K562 (cell line): Measurements from ENCODE around the gene KPNA1. TPM values are rescaled to one million over a fixed set of nuclear protein-coding genes. Genes with fewer than 3 reads are reported as not detected.

Experiments used
- CBFB ChIP-seq: sonication (generic); formaldehyde crosslinking; IDR thresholded peaks from 2 replicates; pipeline ENCODE4 v1.4.0; 2020; ENCODE audit warnings: mild to moderate bottlenecking, missing genetic modification reagents
- CBX2 ChIP-seq: fragments of 200-600 bp; sonication (generic); IDR thresholded peaks from one replicate; pipeline ENCODE4 v1.6.1; 2012; ENCODE audit warnings: mild to moderate bottlenecking, low read length, inconsistent platforms; ENCODE audit not compliant: insufficient read depth, poor library complexity, severe bottlenecking
- CEBPG ChIP-seq, 3 experiments: fragments of 200-800 bp in 1 of 3; sonication (Bioruptor generic) in 1 of 3; sonication (generic) in 1 of 3; formaldehyde crosslinking in 1 of 3; IDR thresholded peaks in 2 of 3; conservative IDR thresholded peaks in 1 of 3; 2 replicates each; pipeline versions ENCODE4 v1.6.1 to v1.8.0; 2016 to 2022; ENCODE audit warnings: missing compliant biosample characterization in 2 of 3, missing genetic modification characterization in 2 of 3, mild to moderate bottlenecking in 1 of 3, missing genetic modification reagents in 1 of 3
- CSDE1 ChIP-seq, 2 experiments: fragments of 450-650 bp; IDR thresholded peaks; 2 replicates each; pipeline ENCODE4 v1.6.1; 2016; ENCODE audit warnings: mild to moderate bottlenecking in 1 of 2
- ESRRA ChIP-seq: fragments of 450-650 bp; IDR thresholded peaks from 2 replicates; pipeline ENCODE4 v1.6.1; 2014; ENCODE audit warnings: low read depth, mild to moderate bottlenecking, moderate library complexity, borderline replicate concordance
- ETV6 ChIP-seq, 3 experiments: fragments of 150-350 bp in 1 of 3; sonication (generic) in 1 of 3; formaldehyde crosslinking in 1 of 3; IDR thresholded peaks; 2 replicates each; pipeline versions ENCODE4 v1.6.1 to v1.8.0; 2014 to 2022; ENCODE audit warnings: borderline replicate concordance in 2 of 3, low read depth in 2 of 3, antibody characterized with exemption in 1 of 3, low read length in 1 of 3, mild to moderate bottlenecking in 1 of 3, missing genetic modification reagents in 1 of 3
- HDAC1 ChIP-seq, 2 experiments: fragments of 450-650 bp; IDR thresholded peaks; 2 replicates each; pipeline ENCODE4 v1.6.1; 2016 to 2017; ENCODE audit warnings: inconsistent platforms in 1 of 2, mild to moderate bottlenecking in 1 of 2, moderate library complexity in 1 of 2
- HNRNPLL ChIP-seq: fragments of 200-400 bp; formaldehyde crosslinking; IDR thresholded peaks from 2 replicates; pipeline ENCODE4 v1.6.1; 2017; ENCODE audit warnings: low read length, low read depth, mild to moderate bottlenecking; ENCODE audit not compliant: poor library complexity, severe bottlenecking
- IFI16 ChIP-seq: fragments of 250-450 bp; sonication (Bioruptor Pico); IDR thresholded peaks from 2 replicates; pipeline ENCODE4 v2.1.2; 2022; ENCODE audit warnings: mild to moderate bottlenecking, inconsistent platforms
- KDM5B ChIP-seq: fragments of 200-600 bp; sonication (generic); IDR thresholded peaks from 2 replicates; pipeline ENCODE4 v1.6.1; 2012; ENCODE audit warnings: low read depth, mild to moderate bottlenecking, moderate library complexity, low read length, control low read depth, inconsistent platforms; ENCODE audit not compliant: insufficient replicate concordance
- PHF8 ChIP-seq: fragments of 200-600 bp; sonication (generic); IDR thresholded peaks from 2 replicates; pipeline ENCODE4 v1.6.1; 2012; ENCODE audit warnings: mixed run types, mild to moderate bottlenecking, inconsistent platforms, low read length, moderate library complexity, borderline replicate concordance
- POU5F1 ChIP-seq: fragments of 150-350 bp; IDR thresholded peaks from 2 replicates; pipeline ENCODE4 v1.6.1; 2014; ENCODE audit warnings: borderline replicate concordance, low read length, low read depth, mild to moderate bottlenecking; ENCODE audit not compliant: partially characterized antibody
- RBM25 ChIP-seq: fragments of 200-400 bp; formaldehyde crosslinking; IDR thresholded peaks from 2 replicates; pipeline ENCODE4 v1.6.1; 2018; ENCODE audit warnings: low read length, low read depth, moderate library complexity; ENCODE audit not compliant: severe bottlenecking
- SETDB1 ChIP-seq: IDR thresholded peaks from one replicate; pipeline ENCODE4 v1.6.1; 2012; ENCODE audit warnings: low read length, control low read depth, inconsistent platforms
- TEAD1 ChIP-seq, 2 experiments: fragments of 450-650 bp in 1 of 2; sonication (generic) in 1 of 2; formaldehyde crosslinking; IDR thresholded peaks; 2 replicates each; pipeline versions ENCODE4 v1.4.0 to v1.8.0; 2020 to 2022; ENCODE audit warnings: mild to moderate bottlenecking in 2 of 2, missing genetic modification reagents in 1 of 2
- YY1 ChIP-seq, 3 experiments: IDR thresholded peaks; 2 replicates each; pipeline ENCODE4 v1.6.1; 2011; ENCODE audit warnings: low read length in 2 of 3, mild to moderate bottlenecking in 2 of 3, moderate library complexity in 2 of 3, borderline replicate concordance in 1 of 3, control low read depth in 1 of 3, low read depth in 1 of 3; ENCODE audit not compliant: insufficient read depth in 3 of 3, insufficient replicate concordance in 2 of 3, control insufficient read depth in 1 of 3, insufficient read length in 1 of 3; ENCODE audit errors: extremely low read depth in 1 of 3
- ZNF24 ChIP-seq: fragments of 450-650 bp; IDR thresholded peaks from 2 replicates; pipeline ENCODE4 v1.6.1; 2016
- ZNF324 ChIP-seq: fragments of 250-450 bp; sonication (Bioruptor Pico); IDR thresholded peaks from 2 replicates; pipeline ENCODE4 v1.4.0; 2020; ENCODE audit warnings: mild to moderate bottlenecking
- ZNF561 ChIP-seq: fragments of 450-650 bp; formaldehyde crosslinking; conservative IDR thresholded peaks from 2 replicates; pipeline ENCODE4 v1.4.0; 2020; ENCODE audit warnings: mild to moderate bottlenecking, moderate library complexity
- ZNF764 ChIP-seq: fragments of 250-450 bp; sonication (Bioruptor Pico); IDR thresholded peaks from 2 replicates; pipeline ENCODE4 v1.4.0; 2020; ENCODE audit warnings: low read depth, mild to moderate bottlenecking, moderate library complexity
- polyA plus RNA-seq, 8 experiments: library from polyadenylated mRNA; depleted of rRNA in 4 of 8; stranded (reverse) in 5 of 8; unstranded in 3 of 8; fragments of >200 nt; fragmentation: Nextera tagmentation in 2 of 8; fragmentation: Illumina TruSeq in 1 of 8; extraction: Ambion mirVana in 2 of 8; extraction: Trizol in 1 of 8; gene quantifications; 2 replicates each; pipeline versions ENCODE4 v1.2.1 to v1.2.3, GENCODE V29; 2011 to 2014; ENCODE audit warnings: inconsistent platforms in 1 of 8, missing spikeins in 1 of 8
- total RNA-seq, 7 experiments: library from RNA; depleted of rRNA in 6 of 7; stranded (reverse); fragments of >200 nt in 6 of 7; fragmentation: Illumina TruSeq in 2 of 7; extraction: Trizol in 2 of 7; gene quantifications; 2 replicates each; pipeline versions ENCODE4 v1.2.1 to v1.2.3, GENCODE V29; 2011 to 2021; ENCODE audit warnings: low replicate concordance in 1 of 7
- TF ChIP-seq, protein P1 (sequence below): IDR thresholded peaks from 2 replicates; pipeline ENCODE4 v1.6.1; 2011; ENCODE audit warnings: borderline replicate concordance, low read depth, mild to moderate bottlenecking, moderate library complexity, low read length; ENCODE audit not compliant: insufficient read depth, poor library complexity, severe bottlenecking
- TF ChIP-seq, protein P2 (sequence below): sonication (generic); formaldehyde crosslinking; IDR thresholded peaks from 2 replicates; pipeline ENCODE4 v1.8.0; 2022; ENCODE audit warnings: mild to moderate bottlenecking, low read depth, missing genetic modification reagents

The KPNA1 gene
- total and polyA plus RNA-seq, 9 of the 15 experiments (the other 6 are each of a cell fraction or from before 2014, with no cell fraction given), result 9.3 to 53.8 (median 33.5) TPM

DNA sequence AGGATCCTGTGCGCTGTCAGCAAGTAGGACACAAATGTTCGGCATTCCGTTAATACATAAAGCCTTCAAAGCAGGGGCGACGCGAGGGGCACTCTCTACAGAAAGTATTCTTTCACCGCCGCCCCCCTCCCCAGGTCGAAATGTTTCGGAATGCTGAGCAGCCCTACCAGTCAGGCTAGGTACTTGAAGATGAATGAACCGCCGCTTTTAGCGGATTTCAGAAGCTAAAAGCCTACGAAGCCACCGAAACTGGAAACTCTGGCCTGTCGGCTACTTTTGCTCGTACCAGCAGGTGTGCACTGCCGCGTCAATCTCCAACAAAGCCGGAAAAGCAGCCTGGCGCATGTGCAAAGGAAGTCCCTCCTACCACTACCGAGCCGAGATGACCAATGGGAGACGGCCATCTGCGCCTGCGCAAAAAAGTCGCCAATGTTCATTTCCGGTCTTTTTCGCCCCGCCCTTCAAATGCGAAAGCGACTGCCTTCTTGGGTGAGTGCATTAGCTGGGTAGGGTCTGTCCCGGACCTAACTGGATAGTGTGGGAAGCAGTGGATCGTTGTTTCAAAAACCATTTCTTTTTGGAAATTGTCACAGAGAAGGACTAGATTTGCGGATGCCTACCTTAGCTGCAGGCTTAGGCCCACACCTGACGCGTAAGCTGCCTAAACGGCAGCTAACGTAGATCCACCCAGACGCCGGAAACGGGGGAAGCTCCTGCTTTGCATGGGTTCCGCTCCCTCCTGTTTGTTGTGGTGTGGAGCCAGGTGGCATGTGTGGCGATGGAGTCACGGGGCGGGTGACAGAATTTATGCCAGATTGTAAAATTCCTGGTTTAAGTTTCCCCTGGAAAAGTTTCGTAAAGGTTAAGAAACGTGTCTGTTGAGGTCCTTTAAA, 98.7 kb downstream of the KPNA1 start, which contains the start of gene WDR5B (continued):
- TF ChIP-seq ETV6 (IDR thresholded peaks at IDR 0.05; ENCODE audit: borderline replicate concordance in 1 of 2, low read depth in 2 of 2, low read length in 1 of 2) (no peak), ETV6 (CRISPR knock-in tag; IDR thresholded peaks at IDR 0.05; ENCODE audit: borderline replicate concordance) (no peak), CSDE1 (IDR thresholded peaks at IDR 0.05) (no peak), ZNF324 (CRISPR knock-in tag) (no peak), CBX2 (no peak), YY1 (IDR thresholded peaks at IDR 0.05; ENCODE audit: borderline replicate concordance in 1 of 3, control insufficient read depth in 1 of 3, extremely low read depth in 1 of 3, insufficient read depth in 3 of 3, insufficient read length in 1 of 3, insufficient replicate concordance in 2 of 3, low read depth in 1 of 3, low read length in 2 of 3) (peak in 2 of 3 experiments; percentile 23 to 41), IFI16 (no peak), ZNF561 (CRISPR knock-in tag) (no peak), CEBPG (CRISPR knock-in tag; IDR thresholded peaks at IDR 0.05) (no peak), CEBPG (tag; conservative IDR thresholded peaks at IDR 0.05 in 1 of 2, IDR thresholded peaks at IDR 0.05 in 1 of 2) (no peak), RBM25 (no peak), CBFB (CRISPR knock-in tag) (no peak), PHF8 (peak; percentile 91; the same call in 1 of the 2 replicates), ZNF24 (no peak), SETDB1 (no peak), TEAD1 (CRISPR knock-in tag; IDR thresholded peaks at IDR 0.05) (no peak; a peak in 1 of 4 replicates), POU5F1 (no peak), KDM5B (peak; percentile 81), HDAC1 (IDR thresholded peaks at IDR 0.05) (peak in 1 of 2 experiments; percentile 28; a peak in 1 of 4 replicates), ESRRA (0 out of 2 replicates have a peak, but pooled peaks have one; percentile 12), ZNF764 (CRISPR knock-in tag) (no peak), HNRNPLL (peak; percentile 47)
- TF ChIP-seq, protein P1, sequence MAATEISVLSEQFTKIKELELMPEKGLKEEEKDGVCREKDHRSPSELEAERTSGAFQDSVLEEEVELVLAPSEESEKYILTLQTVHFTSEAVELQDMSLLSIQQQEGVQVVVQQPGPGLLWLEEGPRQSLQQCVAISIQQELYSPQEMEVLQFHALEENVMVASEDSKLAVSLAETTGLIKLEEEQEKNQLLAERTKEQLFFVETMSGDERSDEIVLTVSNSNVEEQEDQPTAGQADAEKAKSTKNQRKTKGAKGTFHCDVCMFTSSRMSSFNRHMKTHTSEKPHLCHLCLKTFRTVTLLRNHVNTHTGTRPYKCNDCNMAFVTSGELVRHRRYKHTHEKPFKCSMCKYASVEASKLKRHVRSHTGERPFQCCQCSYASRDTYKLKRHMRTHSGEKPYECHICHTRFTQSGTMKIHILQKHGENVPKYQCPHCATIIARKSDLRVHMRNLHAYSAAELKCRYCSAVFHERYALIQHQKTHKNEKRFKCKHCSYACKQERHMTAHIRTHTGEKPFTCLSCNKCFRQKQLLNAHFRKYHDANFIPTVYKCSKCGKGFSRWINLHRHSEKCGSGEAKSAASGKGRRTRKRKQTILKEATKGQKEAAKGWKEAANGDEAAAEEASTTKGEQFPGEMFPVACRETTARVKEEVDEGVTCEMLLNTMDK, result no peak
- TF ChIP-seq, protein P2, sequence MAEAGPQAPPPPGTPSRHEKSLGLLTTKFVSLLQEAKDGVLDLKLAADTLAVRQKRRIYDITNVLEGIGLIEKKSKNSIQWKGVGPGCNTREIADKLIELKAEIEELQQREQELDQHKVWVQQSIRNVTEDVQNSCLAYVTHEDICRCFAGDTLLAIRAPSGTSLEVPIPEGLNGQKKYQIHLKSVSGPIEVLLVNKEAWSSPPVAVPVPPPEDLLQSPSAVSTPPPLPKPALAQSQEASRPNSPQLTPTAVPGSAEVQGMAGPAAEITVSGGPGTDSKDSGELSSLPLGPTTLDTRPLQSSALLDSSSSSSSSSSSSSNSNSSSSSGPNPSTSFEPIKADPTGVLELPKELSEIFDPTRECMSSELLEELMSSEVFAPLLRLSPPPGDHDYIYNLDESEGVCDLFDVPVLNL (CRISPR knock-in tag), result no peak
